ENCODE measurements around the gene TRIM56. TPM values are rescaled to one million over a fixed set of nuclear protein-coding genes. Genes with fewer than 3 reads are reported as not detected.

TRIM56 gene
- total and polyA plus RNA-seq, 2 of the 4 experiments (the other 2 are of a cell fraction), result 3.9 to 5.9 TPM

GRCh38 chr7:101115215-101115614 lies 29.9 kb downstream of the TRIM56 start:
- CTCF ChIA-PET, result no interaction called here
- H3K9ac ChIP-seq (ENCODE audit: low read depth, low read length), result no peak overlapping the region

More at GRCh38 chr7:101115215-101115614, 29.9 kb downstream of the TRIM56 start:
- Histone ChIP-seq H3K18ac (ENCODE audit: low read depth, low read length) (peak overlapping the region; percentile 66; the same call in 1 of the 2 replicates), H3K4me1 (ENCODE audit: control insufficient read depth, insufficient read depth, low read length) (peaks cover 13% of the 10 kb centered on the region), H2BK5ac (ENCODE audit: low read depth, low read length, poor library complexity, severe bottlenecking) (peak overlapping the region; percentile 87), H3K79me1 (ENCODE audit: low read depth in 1 of 2, low read length in 2 of 2) (peaks cover 0 to 13% of the 10 kb centered on the region in 2 experiments; a peak in 2 of 4 replicates), H4K91ac (ENCODE audit: insufficient read depth, low read depth, low read length) (peak overlapping the region; percentile 89), H3K4ac (ENCODE audit: low read depth, low read length) (peak overlapping the region; percentile 94), H3K27ac (ENCODE audit: insufficient read depth, low read length) (peak overlapping the region; percentile 59), H3K14ac (replicated peaks; ENCODE audit: low read depth, low read length) (0 out of 2 replicates have a peak overlapping the region, but pooled peaks have one; percentile 67), H3K9me3 (ENCODE audit: control insufficient read depth, insufficient read depth, low read length) (no peaks in the 10 kb centered on the region), H3K4me2 (ENCODE audit: low read depth, low read length) (no peak overlapping the region), H2AK9ac (replicated peaks; ENCODE audit: low read depth, low read length, poor library complexity) (peak overlapping the region; percentile 44), H2BK120ac (ENCODE audit: low read depth, low read length) (peak overlapping the region; percentile 97), H3K4me3 (ENCODE audit: insufficient read depth, low read depth, low read length) (no peak overlapping the region), H2BK15ac (ENCODE audit: low read depth, low read length) (peak overlapping the region; percentile 78; the same call in 2 of the 3 replicates), H3K36me3 (ENCODE audit: control insufficient read depth, insufficient read depth, low read length) (no peaks in the 10 kb centered on the region), H2BK20ac (ENCODE audit: low read depth, low read length) (peak overlapping the region; percentile 81; the same call in 1 of the 2 replicates), H4K20me1 (ENCODE audit: insufficient read depth, low read length) (no peaks in the 10 kb centered on the region), H3K56ac (ENCODE audit: extremely low read depth, insufficient read depth, low read length) (no peak overlapping the region), H3K23ac (ENCODE audit: low read depth, low read length) (peak overlapping the region; percentile 4; the same call in 1 of the 2 replicates), H2AK5ac (ENCODE audit: low read depth, low read length) (peak overlapping the region; percentile 91), H4K8ac (ENCODE audit: low read depth in 2 of 2, low read length in 2 of 2) (peak overlapping the region; percentile 83 to 91; a peak in 3 of 4 replicates), H4K5ac (ENCODE audit: low read depth, low read length) (peak overlapping the region; percentile 44; the same call in 1 of the 2 replicates), H3K27me3 (ENCODE audit: control insufficient read depth, insufficient read depth, low read length) (no peaks in the 10 kb centered on the region), H2AFZ (replicated peaks; ENCODE audit: low read length, poor library complexity) (no peak overlapping the region), H3K9me1 (ENCODE audit: insufficient read depth, low read length) (peaks cover 22% of the 10 kb centered on the region)
- in situ Hi-C loops (cut with MboI; ENCODE audit: low sequenced_read_pairs) (loop anchor here (25.0 kb wide), 1 partner anchor 678 kb away; the partner anchor contains the start of genes MEPCE, PPP1R35 and ZCWPW1), intact Hi-C loops (cut with micrococcal nuclease) (no loop called here), dilution Hi-C loops (cut with HindIII; ENCODE audit: low sequenced_read_pairs, unreplicated experiment) (no loop called here)
- WGBS, 2 experiments (ENCODE audit: extremely low coverage in 2 of 2, insufficient read length in 1 of 2), result 93% methylated on average over 2 of the region's 3 CpGs; no CpG with 5 or more reads in 1 of the 2 experiments
- no peak for DNase-seq
- BruUV-seq (replicated peaks), result no TSS peak
- ATAC-seq (ENCODE audit: low read depth), result no peak
- POLR2A ChIA-PET (ENCODE audit: unreplicated experiment), result no interaction called here
- TF ChIP-seq FOS (IDR thresholded peaks at IDR 0.05; ENCODE audit: low read depth, low read length) (no peak), BHLHE40 (IDR thresholded peaks at IDR 0.05; ENCODE audit: low read depth, low read length) (no peak), MAFK (IDR thresholded peaks at IDR 0.05; ENCODE audit: low read depth, low read length) (no peak), CTCF (conservative IDR thresholded peaks at IDR 0.05; ENCODE audit: low read depth, low read length) (no peak), RFX5 (IDR thresholded peaks at IDR 0.05; ENCODE audit: low read depth, low read length) (no peak), RAD21 (IDR thresholded peaks at IDR 0.05; ENCODE audit: low read length) (no peak), MXI1 (IDR thresholded peaks at IDR 0.05; ENCODE audit: borderline replicate concordance, low read depth, low read length) (no peak)

Measured in IMR-90 (cell line).